NCI-H146 (cell line): ENCODE measurements around the gene EFNA1.
"Not testable (repeated sequence)": the region's sequence is repeated elsewhere in the genome, so short reads cannot be mapped to it uniquely, and the experiment has no call there.

Experiments used
- DNase-seq: peaks from one replicate; lab custom pipeline; 2025; lab: John Stamatoyannopoulos, UW

The EFNA1 gene

GRCh38 chr1:155092641-155093040 is 35.0 kb upstream of the EFNA1 start:
- no peak for DNase-seq

- DNase-seq: peak; percentile 59
Measured at GRCh38 chr1:155093911-155094621, 33.6 kb upstream of the EFNA1 start.

- no peak for DNase-seq
Measured at GRCh38 chr1:155094622-155094948, 33.1 kb upstream of the EFNA1 start.

- no peak for DNase-seq
Measured at GRCh38 chr1:155099331-155099730, 28.3 kb upstream of the EFNA1 start.

- no peak for DNase-seq
Measured at GRCh38 chr1:155103325-155103724, 24.4 kb upstream of the EFNA1 start.

GRCh38 chr1:155104605-155105534 is 22.8 kb upstream of the EFNA1 start:
- no peak for DNase-seq

- no peak for DNase-seq
Measured at GRCh38 chr1:155105604-155106011, 22.1 kb upstream of the EFNA1 start.

GRCh38 chr1:155106862-155107261 is 20.8 kb upstream of the EFNA1 start:
- DNase-seq: peak; percentile 22

GRCh38 chr1:155107309-155108264 is 20.1 kb upstream of the EFNA1 start:
- no peak for DNase-seq

GRCh38 chr1:155108296-155108695 is 19.4 kb upstream of the EFNA1 start:
- DNase-seq: no peak

GRCh38 chr1:155110381-155110780 is 17.3 kb upstream of the EFNA1 start:
- DNase-seq: peak; percentile 18

- no peak for DNase-seq
Measured at GRCh38 chr1:155110826-155111225, 16.9 kb upstream of the EFNA1 start.

- DNase-seq: no peak
Measured at GRCh38 chr1:155113450-155113980, 14.2 kb upstream of the EFNA1 start.

- DNase-seq: no peak
Measured at GRCh38 chr1:155116113-155116764, 11.4 kb upstream of the EFNA1 start.

GRCh38 chr1:155117610-155118009 is 10.1 kb upstream of the EFNA1 start:
- peak; percentile 78 for DNase-seq

GRCh38 chr1:155118090-155118489 is 9.6 kb upstream of the EFNA1 start:
- DNase-seq: not testable (repeated sequence)

- DNase-seq: no peak
Measured at GRCh38 chr1:155120253-155120652, 7.4 kb upstream of the EFNA1 start.

- DNase-seq: no peak
Measured at GRCh38 chr1:155121249-155121648, 6.4 kb upstream of the EFNA1 start.

- no peak for DNase-seq
Measured at GRCh38 chr1:155122308-155122707, 5.4 kb upstream of the EFNA1 start.

GRCh38 chr1:155123801-155124200 is 3.9 kb upstream of the EFNA1 start:
- DNase-seq: no peak
